Esophagus squamous epithelium (tissue), 5 donors: ENCODE measurements around the gene CCDC80. TPM values are rescaled to one million over a fixed set of nuclear protein-coding genes. Genes with fewer than 3 reads are reported as not detected.

Experiments used
- DNase-seq: peaks from one replicate; lab custom pipeline; 2025; lab: John Stamatoyannopoulos, UW
- H3K27ac ChIP-seq, 4 donors: fragments of 200-600 bp; sonication (generic); one replicate each; pipeline ENCODE4 v1.5.1; 2016 to 2019; ENCODE audit warnings: mild to moderate bottlenecking in 1 of 4
- H3K27me3 ChIP-seq, 4 donors: fragments of 200-600 bp; sonication (generic); 1 replicate in 3 of 4; 2 replicates in 1 of 4; pipeline versions ENCODE4 v1.5.1 to v1.6.0; 2017 to 2021; ENCODE audit warnings: antibody characterized with exemption in 1 of 4
- H3K36me3 ChIP-seq, 3 donors: fragments of 200-600 bp; sonication (generic); one replicate each; pipeline ENCODE4 v1.5.1; 2016 to 2019
- H3K4me1 ChIP-seq, 3 donors: fragments of 200-600 bp; sonication (generic); one replicate each; pipeline ENCODE4 v1.5.1; 2017 to 2019
- H3K4me3 ChIP-seq, 4 donors: fragments of 200-600 bp; sonication (generic); 1 replicate in 3 of 4; 2 replicates in 1 of 4; pipeline ENCODE4 v1.5.1; 2016 to 2019; ENCODE audit warnings: mild to moderate bottlenecking in 2 of 4, moderate library complexity in 1 of 4
- H3K9me3 ChIP-seq, 3 donors: fragments of 200-600 bp; sonication (generic); one replicate each; pipeline ENCODE4 v1.5.1; 2016 to 2019
- CTCF ChIP-seq, 6 experiments: fragments of 450-650 bp in 4 of 6; fragments of 200-600 bp in 2 of 6; sonication (generic) in 2 of 6; IDR thresholded peaks; one replicate each; pipeline ENCODE4 v1.5.1; 2016 to 2019; ENCODE audit warnings: antibody characterized with exemption in 6 of 6, mild to moderate bottlenecking in 4 of 6, moderate library complexity in 4 of 6
- POLR2A ChIP-seq, 4 donors: fragments of 450-650 bp; IDR thresholded peaks; one replicate each; pipeline ENCODE4 v1.6.1; 2017; ENCODE audit warnings: antibody characterized with exemption in 4 of 4, mild to moderate bottlenecking in 4 of 4, moderate library complexity in 3 of 4
- WGBS, 2 donors: methylation state at CpG; one replicate each; pipeline ENCODE4 v1.1.5; 2018; 5-methylcytosine and 5-hydroxymethylcytosine counted together
- intact Hi-C: fragments of 100-400 bp; cut with DNase I; formaldehyde crosslinking; loops from one replicate; pipeline ENCODE4 v1.15.0; 2022
- total RNA-seq, 4 donors: library from RNA; depleted of rRNA; stranded (reverse); fragments of >200 nt; gene quantifications; one replicate each; pipeline ENCODE4 v1.1.0, GENCODE V29; 2016
- donor health status: DM: yes; HTN: yes; CAD: no.

The CCDC80 gene
- 10 to 100 TPM in 2 of 4 donors, 1 to 10 TPM in 2; 2.0 to 69.6 (median 13.1) TPM for total RNA-seq

DNA sequence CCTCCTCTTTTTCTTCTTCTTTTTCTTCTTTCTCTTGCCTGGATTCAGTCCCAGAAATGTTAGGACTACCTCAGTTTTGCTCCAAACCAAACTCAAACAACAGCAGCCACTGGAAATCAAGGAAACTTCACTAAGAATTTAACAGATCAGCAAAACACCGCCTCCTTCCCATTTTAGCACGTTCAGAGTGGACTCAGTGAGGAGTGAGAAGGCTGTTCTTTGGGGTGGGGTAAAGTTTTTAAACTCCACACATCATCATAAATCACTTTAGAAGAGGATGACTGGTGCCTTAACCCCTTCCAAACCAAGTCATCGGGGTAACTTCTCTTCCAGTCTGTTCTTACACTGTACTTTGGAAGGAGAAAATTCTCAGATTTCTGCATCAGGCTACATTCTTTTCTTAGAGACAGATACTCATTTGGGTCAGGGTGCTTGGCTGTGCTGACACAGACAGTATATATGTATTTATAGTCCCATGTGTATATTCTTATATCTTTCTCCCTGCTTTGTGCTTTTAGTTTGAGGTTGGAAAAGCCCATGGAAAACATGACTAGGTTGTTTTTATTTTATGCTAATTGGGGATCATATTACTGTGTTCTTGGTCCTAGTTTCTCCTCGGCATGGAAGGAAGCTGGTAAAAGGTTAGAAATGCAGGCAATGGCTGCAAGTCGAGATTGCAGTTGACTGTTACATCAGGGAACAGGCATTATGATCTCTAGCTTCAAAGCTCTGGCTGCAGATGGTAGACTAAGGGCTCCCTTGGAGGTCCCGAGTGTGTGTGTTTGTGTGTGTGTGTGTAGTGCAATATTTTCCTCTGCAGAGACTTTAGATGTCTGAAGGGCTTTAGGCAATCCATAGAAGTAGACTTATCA is at the start of gene CCDC80:
TSS of gene CCDC80 (minus strand) at position 214 of the 872 bp plus-strand sequence. CDS start 1,238 bp downstream, outside the sequence.
- peaks cover 0 to 57% (median 12%) of the 10 kb centered on the region in 3 donors for H3K4me1 ChIP-seq
- TF ChIP-seq POLR2A (IDR thresholded peaks at IDR 0.05), result peak in 2 of 4 donors; percentile 71 to 80
- no peak for TF ChIP-seq CTCF (IDR thresholded peaks at IDR 0.05)
- no peaks in the 10 kb centered on the region for H3K9me3 ChIP-seq
- no peaks in the 10 kb centered on the region for H3K36me3 ChIP-seq
- peak within 1 kb of the TSS; percentile 57 to 85 (median 82) for H3K27ac ChIP-seq
- intact Hi-C loops, result loop anchor here (5.0 to 10.0 kb wide), 2 partner anchors 171 to 334 kb away; partner anchors contain the start of gene CD200R1
- H3K27me3 ChIP-seq, result no peaks in the 10 kb centered on the region
- peak within 1 kb of the TSS; percentile 18 to 56 (median 44) for H3K4me3 ChIP-seq
- no peak for DNase-seq
- 7 to 11% methylated on average over 6 of the region's 6 CpGs for WGBS, 2 donors

GRCh38 chr3:112689989-112690388 is 49.0 kb upstream of the CCDC80 start:
- H3K4me1 ChIP-seq, result peaks cover 4 to 45% (median 15%) of the 10 kb centered on the region in 3 donors
- no peak overlapping the region for H3K4me3 ChIP-seq
- H3K9me3 ChIP-seq, result no peaks in the 10 kb centered on the region
- intact Hi-C loops, result no loop called here
- WGBS, 2 donors, result 100% methylated on average over 1 of the region's 2 CpGs
- H3K36me3 ChIP-seq, result no peaks in the 10 kb centered on the region
- H3K27ac ChIP-seq, result peak overlapping the region in 2 of 4 donors; percentile 39 to 42
- no peaks in the 10 kb centered on the region for H3K27me3 ChIP-seq
- TF ChIP-seq CTCF (IDR thresholded peaks at IDR 0.05), result no peak
- no peak for TF ChIP-seq POLR2A (IDR thresholded peaks at IDR 0.05)
- DNase-seq, result no peak

DNA sequence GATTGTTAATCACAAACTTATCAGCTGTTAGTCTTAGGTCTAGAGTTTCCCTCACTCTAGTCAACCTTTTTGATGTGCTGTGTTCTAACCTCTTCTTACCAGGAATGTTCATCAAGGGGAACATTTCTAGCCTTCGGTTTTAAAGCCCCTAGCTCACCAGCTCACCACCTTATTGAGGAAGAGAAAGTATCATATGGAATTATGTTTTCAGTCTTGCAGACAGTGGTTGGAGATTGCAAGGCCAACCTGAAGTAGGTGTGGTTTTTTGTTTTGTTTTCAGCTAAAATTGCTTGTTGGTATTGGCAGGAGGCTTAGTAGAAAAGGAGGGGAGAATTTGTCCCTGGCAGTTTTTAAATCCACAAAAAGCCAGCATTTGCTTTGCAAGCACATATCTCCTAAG is 48.4 kb upstream of the CCDC80 start:
- Histone ChIP-seq H3K9me3 (no peaks in the 10 kb centered on the region), H3K4me1 (peaks cover 4 to 41% (median 15%) of the 10 kb centered on the region in 3 donors), H3K27ac (peak overlapping the region; percentile 2 to 42 (median 34)), H3K27me3 (no peaks in the 10 kb centered on the region), H3K4me3 (no peak overlapping the region), H3K36me3 (no peaks in the 10 kb centered on the region)
- WGBS, 2 donors, result 50 to 54% methylated on average over 1 of the region's 1 CpG
- no peak for TF ChIP-seq CTCF (IDR thresholded peaks at IDR 0.05)
- no peak for TF ChIP-seq POLR2A (IDR thresholded peaks at IDR 0.05)
- no peak for DNase-seq
- intact Hi-C loops, result no loop called here

DNA sequence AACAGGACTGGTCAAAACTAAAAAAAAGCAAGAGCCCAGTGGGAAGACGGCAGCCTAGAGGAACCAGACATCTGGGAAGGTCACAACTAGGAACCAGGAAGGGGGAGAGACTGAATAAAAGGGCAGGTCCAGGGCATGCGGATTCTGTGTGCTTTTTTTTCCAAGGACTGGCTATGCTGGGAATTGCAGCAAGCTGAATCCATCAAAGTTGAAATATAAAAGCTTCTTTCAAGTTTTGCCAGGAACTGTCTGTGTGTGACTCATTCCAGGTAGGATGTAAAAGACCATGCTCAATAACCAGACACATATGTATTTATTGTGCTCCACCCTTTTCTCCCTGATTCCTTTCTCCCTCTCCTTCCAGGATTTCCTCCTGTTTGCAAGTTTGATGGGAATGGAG is 47.9 kb upstream of the CCDC80 start:
- no peak for DNase-seq
- intact Hi-C loops, result no loop called here
- TF ChIP-seq CTCF (IDR thresholded peaks at IDR 0.05), result peak in 1 of 6 experiments; percentile 16
- TF ChIP-seq POLR2A (IDR thresholded peaks at IDR 0.05), result no peak
- Histone ChIP-seq H3K9me3 (no peaks in the 10 kb centered on the region), H3K27ac (peak overlapping the region; percentile 12 to 50 (median 36)), H3K36me3 (no peaks in the 10 kb centered on the region), H3K4me1 (peaks cover 4 to 41% (median 15%) of the 10 kb centered on the region in 3 donors), H3K4me3 (no peak overlapping the region), H3K27me3 (no peaks in the 10 kb centered on the region)
- WGBS, 2 donors, result 24 to 39% methylated on average over 2 of the region's 2 CpGs
